HCT116 (cell line): Measurements from ENCODE around the gene TBXAS1. TPM values are rescaled to one million over a fixed set of nuclear protein-coding genes. Genes with fewer than 3 reads are reported as not detected.
A peak's percentile ranks its signal among the peaks of the same experiment; 100 is the strongest.

Experiments
- ATAC-seq: fragments of 200-7000 bp; cut with Tn5 transposase; 2 replicates; pipeline ENCODE4 v1.9.1; 2020; ENCODE audit warnings: mild to moderate bottlenecking, moderate library complexity
- BruUV-seq: library from RNA; stranded (reverse); fragments of 400-500 nt; replicated peaks from 2 replicates; lab custom pipeline; 2021; lab: Mats Ljungman, UMichigan
- CTCF ChIA-PET: fragments of 300-600 bp; sonication (Branson Sonifier 250); formaldehyde crosslinking; loops from one replicate; lab custom pipeline; 2021; ENCODE audit warnings: antibody characterized with exemption; lab: Charles Lee
- POLR2A ChIA-PET: fragments of 300-600, 350-600 bp; sonication (Branson Sonifier 250); formaldehyde crosslinking; loops from one replicate; lab custom pipeline; 2021; ENCODE audit warnings: antibody characterized with exemption; lab: Charles Lee
- RAD21 ChIA-PET, 2 experiments: fragments of 300-600 bp; sonication (Branson Sonifier 250); formaldehyde crosslinking; loops; one replicate each; lab custom pipeline; 2023; ENCODE audit warnings: low total read pairs in 2 of 2; ENCODE audit not compliant: uncharacterized antibody in 2 of 2, unreplicated experiment in 2 of 2, low non-redundant PET in 1 of 2; lab: Charles Lee
- DNase-seq: peaks from one replicate; pipeline ENCODE4 v3.0.0-alpha.2; 2010; ENCODE audit warnings: low read depth, low spot score
- H2AFZ ChIP-seq: fragments of 200-600 bp; shearing (Covaris generic), sonication (generic); 2 replicates; pipeline ENCODE4 v1.6.1; 2017; ENCODE audit warnings: low read depth, mixed run types, mixed read lengths, antibody characterized with exemption, low read length; ENCODE audit not compliant: poor library complexity, severe bottlenecking
- H3K27ac ChIP-seq: 2 replicates; pipeline ENCODE4 v1.5.1; 2012; ENCODE audit warnings: low read depth, low read length
- H3K27me3 ChIP-seq: fragments of 200-600 bp; sonication (generic); 2 replicates; pipeline ENCODE4 v1.6.1; 2016; ENCODE audit warnings: mixed run types, low read length, mixed read lengths; ENCODE audit not compliant: insufficient read depth
- H3K36me3 ChIP-seq, 2 experiments: fragments of 200-500 bp in 1 of 2; fragments of 200-600 bp in 1 of 2; sonication (Bioruptor generic) in 1 of 2; sonication (generic) in 1 of 2; 2 replicates each; pipeline versions ENCODE4 v1.5.1 to v1.6.1; 2014 to 2016; ENCODE audit warnings: low read length in 2 of 2, inconsistent platforms in 1 of 2, mixed read lengths in 1 of 2, mixed run types in 1 of 2; ENCODE audit not compliant: insufficient read depth in 2 of 2, control insufficient read depth in 1 of 2
- H3K4me1 ChIP-seq, 2 experiments: fragments of 200-600 bp in 1 of 2; sonication (generic) in 1 of 2; 2 replicates each; pipeline versions ENCODE4 v1.5.1 to v1.6.1; 2012 to 2017; ENCODE audit warnings: low read length in 2 of 2, inconsistent platforms in 1 of 2, mild to moderate bottlenecking in 1 of 2, mixed read lengths in 1 of 2, mixed run types in 1 of 2, moderate library complexity in 1 of 2; ENCODE audit not compliant: insufficient read depth in 2 of 2, control insufficient read depth in 1 of 2
- H3K4me2 ChIP-seq: fragments of 200-600 bp; sonication (generic); 2 replicates; pipeline ENCODE4 v1.6.1; 2017; ENCODE audit warnings: mixed run types, low read length, mixed read lengths
- H3K4me3 ChIP-seq, 2 experiments: fragments of 200-600 bp in 1 of 2; sonication (generic) in 1 of 2; replicated peaks in 1 of 2; 2 replicates each; pipeline ENCODE4 v1.5.1; 2011 to 2016; ENCODE audit warnings: low read length in 2 of 2, control low read depth in 1 of 2, low read depth in 1 of 2, mild to moderate bottlenecking in 1 of 2, mixed read lengths in 1 of 2, mixed run types in 1 of 2
- H3K79me2 ChIP-seq: fragments of 200-600 bp; sonication (generic); 2 replicates; pipeline ENCODE4 v1.6.1; 2017; ENCODE audit warnings: mild to moderate bottlenecking, mixed run types, low read length, moderate library complexity, mixed read lengths; ENCODE audit not compliant: insufficient read depth
- H3K9ac ChIP-seq: fragments of 200-600 bp; sonication (generic); 2 replicates; pipeline ENCODE4 v1.6.1; 2016; ENCODE audit warnings: low read length, mixed read lengths
- H3K9me2 ChIP-seq: fragments of 200-600 bp; sonication (generic), shearing (Covaris generic); 2 replicates; pipeline ENCODE4 v1.6.1; 2017; ENCODE audit warnings: mixed run types, mild to moderate bottlenecking, moderate library complexity; ENCODE audit not compliant: insufficient read depth
- H3K9me3 ChIP-seq, 2 experiments: fragments of 200-500 bp in 1 of 2; fragments of 200-600 bp in 1 of 2; sonication (Bioruptor generic) in 1 of 2; sonication (generic) in 1 of 2; 2 replicates each; pipeline ENCODE4 v1.6.1; 2014 to 2017; ENCODE audit warnings: low read length in 2 of 2, mixed read lengths in 2 of 2, inconsistent platforms in 1 of 2, low read depth in 1 of 2, mild to moderate bottlenecking in 1 of 2, mixed run types in 1 of 2, moderate library complexity in 1 of 2; ENCODE audit not compliant: control insufficient read depth in 1 of 2, insufficient read depth in 1 of 2
- H4K20me1 ChIP-seq: fragments of 200-600 bp; sonication (generic), shearing (Covaris generic); 2 replicates; pipeline ENCODE4 v1.6.1; 2017; ENCODE audit warnings: mixed run types, mild to moderate bottlenecking, moderate library complexity; ENCODE audit not compliant: insufficient read depth
- CBX3 ChIP-seq: IDR thresholded peaks from 2 replicates; pipeline ENCODE4 v1.6.1; 2012; ENCODE audit warnings: low read depth
- EGR1 ChIP-seq: IDR thresholded peaks from 2 replicates; pipeline ENCODE4 v1.6.1; 2012; ENCODE audit warnings: low read depth
- ELF1 ChIP-seq: IDR thresholded peaks from 2 replicates; pipeline ENCODE4 v1.6.1; 2012; ENCODE audit warnings: low read depth, borderline replicate concordance
- EZH2phosphoT487 ChIP-seq: fragments of 200-600 bp; IDR thresholded peaks from 2 replicates; pipeline ENCODE4 v1.6.1; 2018; ENCODE audit warnings: antibody characterized with exemption, borderline replicate concordance
- FOSL1 ChIP-seq: IDR thresholded peaks from 2 replicates; pipeline ENCODE4 v1.6.1; 2012; ENCODE audit warnings: low read depth
- JUND ChIP-seq: IDR thresholded peaks from 2 replicates; pipeline ENCODE4 v1.6.1; 2012
- POLR2A ChIP-seq: IDR thresholded peaks from 2 replicates; pipeline ENCODE4 v1.7.0; 2011; ENCODE audit warnings: borderline replicate concordance; ENCODE audit not compliant: insufficient read depth, insufficient read length; ENCODE audit errors: extremely low read depth
- POLR2AphosphoS5 ChIP-seq: IDR thresholded peaks from 2 replicates; pipeline ENCODE4 v1.6.1; 2011; ENCODE audit warnings: mild to moderate bottlenecking, low read depth, low read length, moderate library complexity
- RAD21 ChIP-seq: IDR thresholded peaks from 2 replicates; pipeline ENCODE4 v1.6.1; 2012; ENCODE audit warnings: low read depth, mild to moderate bottlenecking
- SIN3A ChIP-seq: IDR thresholded peaks from 2 replicates; pipeline ENCODE4 v1.6.1; 2012; ENCODE audit warnings: low read depth
- SP1 ChIP-seq: IDR thresholded peaks from 2 replicates; pipeline ENCODE4 v1.6.1; 2012; ENCODE audit warnings: low read depth
- SRF ChIP-seq: IDR thresholded peaks from 2 replicates; pipeline ENCODE4 v1.6.1; 2012; ENCODE audit warnings: low read depth
- TCF7L2 ChIP-seq: IDR thresholded peaks from 2 replicates; pipeline ENCODE4 v1.7.0; 2011; ENCODE audit warnings: borderline replicate concordance, inconsistent platforms; ENCODE audit not compliant: insufficient read depth, insufficient read length; ENCODE audit errors: extremely low read depth
- ZFX ChIP-seq: fragments of 450-650 bp; IDR thresholded peaks from 2 replicates; pipeline ENCODE4 v1.6.1; 2017
- intact Hi-C: fragments of 100-400 bp; cut with micrococcal nuclease; formaldehyde crosslinking; loops from 2 replicates; pipeline ENCODE4 v1.10.0; 2022
- total RNA-seq: library from RNA; stranded (reverse); gene quantifications from one replicate; pipeline ENCODE4 v1.2.1, GENCODE V29; 2021; ENCODE audit not compliant: unreplicated experiment
- TF ChIP-seq, protein P1 (sequence below): IDR thresholded peaks from 2 replicates; pipeline ENCODE4 v1.6.1; 2012
- TF ChIP-seq, protein P2 (sequence below): IDR thresholded peaks from 2 replicates; pipeline ENCODE4 v1.6.1; 2012

The TBXAS1 gene
- total RNA-seq, 1 experiment from 2014 or later: 1.4 TPM

DNA sequence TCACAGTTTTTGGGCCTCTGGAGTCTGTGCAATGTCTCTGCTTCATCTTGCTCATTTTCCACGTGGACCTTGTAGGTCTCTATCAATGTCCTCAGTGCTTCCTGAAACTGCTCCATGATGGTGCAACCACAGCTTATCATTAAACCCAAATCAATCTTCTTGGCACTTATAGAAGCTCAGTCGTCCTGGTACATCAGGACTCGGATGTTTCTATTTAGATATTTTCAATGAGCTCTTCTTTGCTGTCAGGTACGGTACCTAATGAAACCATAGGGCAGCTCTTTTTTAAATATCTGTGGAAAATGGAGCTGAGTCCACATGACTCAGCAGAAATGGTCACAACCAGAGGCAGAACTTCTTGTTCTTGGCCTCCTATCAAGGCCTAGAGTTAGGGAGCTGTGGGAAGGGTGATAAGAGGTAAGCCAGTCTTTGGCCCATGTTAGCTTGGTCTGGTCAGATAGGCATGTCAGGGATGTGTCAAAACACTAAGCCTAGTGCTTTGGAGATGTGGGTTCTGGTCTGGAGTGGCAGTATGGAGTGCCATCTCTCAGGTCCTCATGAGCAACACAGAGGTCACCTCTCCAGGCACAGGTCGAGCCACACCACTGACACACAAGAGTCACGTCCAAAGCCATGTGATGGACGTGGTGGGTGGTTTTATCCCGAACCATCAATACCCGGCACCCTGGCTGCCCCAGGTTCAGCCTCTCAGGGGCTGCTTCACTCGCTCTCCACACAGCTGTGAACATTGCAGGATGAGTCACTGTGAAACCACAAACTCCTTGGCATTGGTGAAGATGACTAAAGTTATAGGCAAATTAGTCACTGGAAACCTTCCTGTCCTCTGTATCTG is 87.0 kb downstream of the TBXAS1 start:
- Histone ChIP-seq H3K36me3 (no peaks in the 10 kb centered on the region), H3K79me2 (no peaks in the 10 kb centered on the region), H3K4me2 (peak overlapping the region; percentile 70), H2AFZ (peak overlapping the region; percentile 14), H3K4me1 (peaks cover 19 to 35% of the 10 kb centered on the region in 2 experiments), H3K9me2 (no peaks in the 10 kb centered on the region), H3K4me3 (peak overlapping the region in 1 of 2 experiments; percentile 31; a peak in 2 of 4 replicates), H4K20me1 (no peaks in the 10 kb centered on the region), H3K27me3 (no peaks in the 10 kb centered on the region), H3K27ac (peak overlapping the region; percentile 24), H3K9ac (peak overlapping the region; percentile 12; the same call in 1 of the 2 replicates), H3K9me3 (no peaks in the 10 kb centered on the region)
- ChIA-PET POLR2A (interaction anchor here (1.1 to 1.7 kb wide), 3 partner anchors 13 to 43 kb away, joined by 3 to 6 read pairs (median 3); no protein-coding TSS in a partner anchor), RAD21 (interaction anchor here in 1 of 2 experiments (0.5 kb wide), 1 partner anchor 979 kb away, joined by 4 read pairs; no protein-coding TSS in a partner anchor), CTCF (interaction anchor here (0.7 kb wide), 1 partner anchor 270 kb away, joined by 3 read pairs; no protein-coding TSS in a partner anchor)
- BruUV-seq: no TSS peak
- ATAC-seq (peak; percentile 92), DNase-seq (peak; percentile 92)
- intact Hi-C loops: loop anchor here (5.0 kb wide), 1 partner anchor 139 kb away; the partner anchor contains the start of gene HIPK2
- TF ChIP-seq SRF: peak; percentile 85
- peak; percentile 96 for TF ChIP-seq SP1
- TF ChIP-seq, protein P1, sequence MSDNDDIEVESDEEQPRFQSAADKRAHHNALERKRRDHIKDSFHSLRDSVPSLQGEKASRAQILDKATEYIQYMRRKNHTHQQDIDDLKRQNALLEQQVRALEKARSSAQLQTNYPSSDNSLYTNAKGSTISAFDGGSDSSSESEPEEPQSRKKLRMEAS: peak; percentile 56; the same call in 1 of the 2 replicates
- no peak for TF ChIP-seq POLR2A
- no peak for TF ChIP-seq ELF1
- TF ChIP-seq RAD21: no peak; the same call in 1 of the 2 replicates
- no peak for TF ChIP-seq EGR1
- no peak for TF ChIP-seq EZH2phosphoT487
- TF ChIP-seq CBX3: peak; percentile 92; the same call in 1 of the 2 replicates
- peak; percentile 99 for TF ChIP-seq JUND
- TF ChIP-seq, protein P2, sequence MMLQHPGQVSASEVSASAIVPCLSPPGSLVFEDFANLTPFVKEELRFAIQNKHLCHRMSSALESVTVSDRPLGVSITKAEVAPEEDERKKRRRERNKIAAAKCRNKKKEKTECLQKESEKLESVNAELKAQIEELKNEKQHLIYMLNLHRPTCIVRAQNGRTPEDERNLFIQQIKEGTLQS: no peak
- peak; percentile 74 for TF ChIP-seq POLR2AphosphoS5
- no peak for TF ChIP-seq ZFX
- TF ChIP-seq TCF7L2: peak; percentile 41
- peak; percentile 86; the same call in 1 of the 2 replicates for TF ChIP-seq SIN3A
- peak; percentile 100 for TF ChIP-seq FOSL1
